Thymus (tissue), 11 donors: ENCODE results near the gene STX5. TPM values are rescaled to one million over a fixed set of nuclear protein-coding genes. Genes with fewer than 3 reads are reported as not detected.
A peak's percentile ranks its signal among the peaks of the same experiment; 100 is the strongest.

Source experiments
- DNase-seq, 9 donors: peaks; one replicate each; pipeline ENCODE4 v3.0.0-alpha.2; 2013; ENCODE audit warnings: low spot score in 9 of 9, low read depth in 6 of 9, missing footprints in 1 of 9
- H3K27ac ChIP-seq, 2 donors: one replicate each; pipeline ENCODE4 v1.5.1; 2013; ENCODE audit warnings: control low read depth in 1 of 2, low read depth in 1 of 2, low read length in 1 of 2, mild to moderate bottlenecking in 1 of 2, moderate library complexity in 1 of 2
- H3K27me3 ChIP-seq, 2 donors: one replicate each; pipeline ENCODE4 v1.5.1; 2013; ENCODE audit warnings: low read length in 1 of 2; ENCODE audit not compliant: control insufficient read depth in 2 of 2, insufficient read depth in 1 of 2
- H3K36me3 ChIP-seq, 2 donors: one replicate each; pipeline ENCODE4 v1.5.1; 2013; ENCODE audit warnings: low read length in 1 of 2, mild to moderate bottlenecking in 1 of 2, moderate library complexity in 1 of 2; ENCODE audit not compliant: control insufficient read depth in 2 of 2, insufficient read depth in 2 of 2
- H3K4me1 ChIP-seq, 2 donors: one replicate each; pipeline ENCODE4 v1.5.1; 2013; ENCODE audit warnings: low read length in 2 of 2; ENCODE audit not compliant: control insufficient read depth in 2 of 2, insufficient read depth in 2 of 2
- H3K4me3 ChIP-seq, 2 donors: one replicate each; pipeline ENCODE4 v1.5.1; 2013; ENCODE audit warnings: low read length in 2 of 2, control low read depth in 1 of 2, mild to moderate bottlenecking in 1 of 2
- H3K9me3 ChIP-seq, 2 donors: one replicate each; pipeline ENCODE4 v1.5.1; 2013; ENCODE audit warnings: low read length in 1 of 2, mild to moderate bottlenecking in 1 of 2; ENCODE audit not compliant: control insufficient read depth in 2 of 2, insufficient read depth in 1 of 2
- WGBS: extraction: QIAGEN DNeasy Blood & Tissue Kit; methylation state at CpG from one replicate; pipeline ENCODE4 v1.1.7; 2013; 5-methylcytosine and 5-hydroxymethylcytosine counted together
- polyA plus RNA-seq: library from polyadenylated mRNA; stranded (reverse); fragments of 200-250 nt; gene quantifications from one replicate; pipeline ENCODE4 v1.2.3, GENCODE V29; 2013
- total RNA-seq: library from RNA; stranded (reverse); fragments of 120-200 nt; gene quantifications from one replicate; pipeline ENCODE4 v1.2.4, GENCODE V29; 2013
- donor health status: healthy.

STX5 gene
- total and polyA plus RNA-seq, 2 donors, result 30.0 to 31.2 TPM

GRCh38 chr11:62796281-62796680 lies 35.6 kb downstream of the STX5 start:
- Histone ChIP-seq H3K36me3 (peaks cover 77 to 91% of the 10 kb centered on the region in 2 donors), H3K4me3 (no peak overlapping the region), H3K27ac (no peak overlapping the region), H3K27me3 (no peaks in the 10 kb centered on the region), H3K4me1 (peaks cover 4 to 8% of the 10 kb centered on the region in 2 donors), H3K9me3 (no peaks in the 10 kb centered on the region)
- DNase-seq, result no peak
- WGBS, result 97% methylated on average over 7 of the region's 7 CpGs

- H3K4me3 ChIP-seq, result no peak overlapping the region
- H3K27me3 ChIP-seq, result no peaks in the 10 kb centered on the region
- H3K9me3 ChIP-seq, result no peaks in the 10 kb centered on the region
- no peak for DNase-seq
- peaks cover 68 to 87% of the 10 kb centered on the region in 2 donors for H3K36me3 ChIP-seq
- H3K4me1 ChIP-seq, result peaks cover 4 to 21% of the 10 kb centered on the region in 2 donors
- no peak overlapping the region for H3K27ac ChIP-seq
- WGBS, result 97% methylated on average over 8 of the region's 8 CpGs
Observed at GRCh38 chr11:62794201-62794775, 37.6 kb downstream of the STX5 start.

GRCh38 chr11:62792202-62792575 lies 39.7 kb downstream of the STX5 start:
- H3K4me3 ChIP-seq, result peak overlapping the region; percentile 77 to 91
- no peaks in the 10 kb centered on the region for H3K27me3 ChIP-seq
- H3K36me3 ChIP-seq, result peaks cover 56 to 74% of the 10 kb centered on the region in 2 donors
- peak overlapping the region; percentile 77 to 84 for H3K27ac ChIP-seq
- DNase-seq, result no peak
- 39% methylated on average over 11 of the region's 11 CpGs for WGBS
- H3K4me1 ChIP-seq, result peaks cover 4 to 33% of the 10 kb centered on the region in 2 donors
- H3K9me3 ChIP-seq, result no peaks in the 10 kb centered on the region

- Histone ChIP-seq H3K36me3 (peaks cover 51 to 69% of the 10 kb centered on the region in 2 donors), H3K27ac (peak within 1 kb of the TSS; percentile 77 to 84), H3K27me3 (no peaks in the 10 kb centered on the region), H3K9me3 (no peaks in the 10 kb centered on the region), H3K4me1 (peaks cover 4 to 33% of the 10 kb centered on the region in 2 donors), H3K4me3 (peak within 1 kb of the TSS; percentile 77 to 91)
- under 1% methylated on average over 58 of the region's 58 CpGs for WGBS
- peak; percentile 50 to 91 (median 77) for DNase-seq
Observed at GRCh38 chr11:62791501-62792201, 40.2 kb downstream of the STX5 start, which contains the start of gene TMEM223. Gene TMEM223 (minus strand): TSS chr11:62792006. CDS start chr11:62791994, 12 bp downstream.

- Histone ChIP-seq H3K4me1 (peaks cover 4 to 39% of the 10 kb centered on the region in 2 donors), H3K9me3 (no peaks in the 10 kb centered on the region), H3K27ac (no peak overlapping the region), H3K27me3 (no peaks in the 10 kb centered on the region), H3K4me3 (no peak overlapping the region), H3K36me3 (peaks cover 30 to 57% of the 10 kb centered on the region in 2 donors)
- WGBS, result 93% methylated on average over 3 of the region's 3 CpGs
- DNase-seq, result no peak
Observed at GRCh38 chr11:62789576-62789975, 42.3 kb downstream of the STX5 start.

GRCh38 chr11:62788991-62789390 lies 42.9 kb downstream of the STX5 start:
- H3K4me3 ChIP-seq, result no peak overlapping the region
- H3K36me3 ChIP-seq, result peaks cover 25 to 51% of the 10 kb centered on the region in 2 donors
- H3K4me1 ChIP-seq, result peaks cover 4 to 39% of the 10 kb centered on the region in 2 donors

GRCh38 chr11:62787005-62787759 lies 44.7 kb downstream of the STX5 start, which contains the start of gene TMEM179B:
Gene TMEM179B (plus strand): TSS chr11:62787402. CDS start chr11:62787432, 30 bp downstream.
- Histone ChIP-seq H3K9me3 (no peaks in the 10 kb centered on the region), H3K4me3 (peak within 1 kb of the TSS; percentile 93 to 99), H3K4me1 (peaks cover 1 to 35% of the 10 kb centered on the region in 2 donors), H3K36me3 (peaks cover 25 to 41% of the 10 kb centered on the region in 2 donors), H3K27ac (peak within 1 kb of the TSS; percentile 96 to 98), H3K27me3 (no peaks in the 10 kb centered on the region)
- DNase-seq, result peak; percentile 96 to 100 (median 99)
- under 1% methylated on average over 88 of the region's 88 CpGs for WGBS

More at GRCh38 chr11:62788991-62789390, 42.9 kb downstream of the STX5 start:
- WGBS, result 94% methylated on average over 5 of the region's 5 CpGs
- H3K27ac ChIP-seq, result peak overlapping the region in 1 of 2 donors; percentile 11
- no peaks in the 10 kb centered on the region for H3K9me3 ChIP-seq
- no peak for DNase-seq
- no peaks in the 10 kb centered on the region for H3K27me3 ChIP-seq

- Histone ChIP-seq H3K36me3 (peaks cover 30 to 44% of the 10 kb centered on the region in 2 donors), H3K4me1 (peaks cover 0 to 32% of the 10 kb centered on the region in 2 donors)
- 2% methylated on average over 51 of the region's 51 CpGs for WGBS
Observed at GRCh38 chr11:62786318-62787004, 45.4 kb downstream of the STX5 start.

More at GRCh38 chr11:62786318-62787004, 45.4 kb downstream of the STX5 start:
- H3K27me3 ChIP-seq, result no peaks in the 10 kb centered on the region
- H3K27ac ChIP-seq, result peak overlapping the region; percentile 96 to 98
- peak in 8 of 9 donors; percentile 62 to 92 (median 82) for DNase-seq
- H3K9me3 ChIP-seq, result no peaks in the 10 kb centered on the region
- peak overlapping the region; percentile 93 to 99 for H3K4me3 ChIP-seq
